Measurements from ENCODE around the gene RTF2. TPM values are rescaled to one million over a fixed set of nuclear protein-coding genes. Genes with fewer than 3 reads are reported as not detected.

RTF2 gene
- total and polyA plus RNA-seq, 2 experiments from 2014 or later, result 28.2 to 53.7 TPM

DNA sequence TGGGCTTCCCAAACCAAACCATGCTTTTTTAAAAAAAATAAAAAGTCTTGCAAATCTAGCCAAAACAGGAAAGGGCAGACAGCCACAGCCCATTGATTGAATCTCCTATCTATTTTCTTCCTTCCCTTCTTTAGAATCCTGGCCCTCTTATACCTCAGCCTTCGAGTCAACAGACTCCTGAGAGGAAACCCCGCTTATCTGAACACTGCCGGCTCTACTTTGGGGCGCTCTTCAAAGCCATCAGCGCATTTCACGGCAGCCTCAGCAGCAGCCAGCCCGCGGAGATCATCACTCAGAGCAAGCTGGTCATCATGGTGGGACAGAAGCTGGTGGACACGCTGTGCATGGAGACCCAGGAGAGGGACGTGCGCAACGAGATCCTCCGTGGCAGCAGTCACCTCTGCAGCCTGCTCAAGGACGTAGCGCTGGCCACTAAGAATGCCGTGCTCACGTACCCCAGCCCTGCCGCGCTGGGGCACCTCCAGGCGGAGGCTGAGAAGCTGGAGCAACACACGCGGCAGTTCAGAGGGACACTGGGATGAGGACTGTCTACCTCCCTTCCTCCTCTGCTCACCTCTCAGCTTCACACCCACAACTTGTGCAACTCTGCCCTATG, 10.1 kb upstream of the RTF2 start:
- Mint-ChIP-seq H3K27me3 (ENCODE audit: insufficient read depth, low read depth, poor library complexity) (peaks cover 3% of the 10 kb centered on the region), H3K27ac (no peak overlapping the region), H3K9me3 (no peaks in the 10 kb centered on the region), H3K4me3 (no peak overlapping the region), H3K36me3 (ENCODE audit: low read depth) (no peaks in the 10 kb centered on the region), H3K4me1 (no peaks in the 10 kb centered on the region)
- Histone ChIP-seq H3K4me1 (ENCODE audit: insufficient read depth) (no peaks in the 10 kb centered on the region), H3K27me3 (ENCODE audit: insufficient read depth) (no peaks in the 10 kb centered on the region), H3F3A (replicated peaks; ENCODE audit: low read depth) (no peaks in the 10 kb centered on the region), H3K4me2 (no peak overlapping the region), H2AFZ (peak overlapping the region; percentile 69), H4K20me1 (replicated peaks; ENCODE audit: insufficient read depth) (no peaks in the 10 kb centered on the region), H3K36me3 (ENCODE audit: insufficient read depth) (no peaks in the 10 kb centered on the region), H3K27ac (ENCODE audit: low read depth) (no peak overlapping the region), H3K9me2 (ENCODE audit: insufficient read depth) (no peaks in the 10 kb centered on the region), H3K79me2 (replicated peaks; ENCODE audit: insufficient read depth) (no peaks in the 10 kb centered on the region), H3K4me3 (no peak overlapping the region)
- DNase-seq (ENCODE audit: low spot score), result no peak
- no peak; the same call in 2 of the 3 replicates for ATAC-seq
- TF ChIP-seq, protein P1, sequence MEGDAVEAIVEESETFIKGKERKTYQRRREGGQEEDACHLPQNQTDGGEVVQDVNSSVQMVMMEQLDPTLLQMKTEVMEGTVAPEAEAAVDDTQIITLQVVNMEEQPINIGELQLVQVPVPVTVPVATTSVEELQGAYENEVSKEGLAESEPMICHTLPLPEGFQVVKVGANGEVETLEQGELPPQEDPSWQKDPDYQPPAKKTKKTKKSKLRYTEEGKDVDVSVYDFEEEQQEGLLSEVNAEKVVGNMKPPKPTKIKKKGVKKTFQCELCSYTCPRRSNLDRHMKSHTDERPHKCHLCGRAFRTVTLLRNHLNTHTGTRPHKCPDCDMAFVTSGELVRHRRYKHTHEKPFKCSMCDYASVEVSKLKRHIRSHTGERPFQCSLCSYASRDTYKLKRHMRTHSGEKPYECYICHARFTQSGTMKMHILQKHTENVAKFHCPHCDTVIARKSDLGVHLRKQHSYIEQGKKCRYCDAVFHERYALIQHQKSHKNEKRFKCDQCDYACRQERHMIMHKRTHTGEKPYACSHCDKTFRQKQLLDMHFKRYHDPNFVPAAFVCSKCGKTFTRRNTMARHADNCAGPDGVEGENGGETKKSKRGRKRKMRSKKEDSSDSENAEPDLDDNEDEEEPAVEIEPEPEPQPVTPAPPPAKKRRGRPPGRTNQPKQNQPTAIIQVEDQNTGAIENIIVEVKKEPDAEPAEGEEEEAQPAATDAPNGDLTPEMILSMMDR (conservative IDR thresholded peaks at IDR 0.05; ENCODE audit: low read depth in 2 of 2), result no peak
- TF ChIP-seq POLR2AphosphoS5 (IDR thresholded peaks at IDR 0.05; ENCODE audit: low read depth) (no peak), NANOG (IDR thresholded peaks at IDR 0.05; ENCODE audit: borderline replicate concordance) (no peak), ZNF331 (CRISPR knock-in tag; IDR thresholded peaks at IDR 0.05; ENCODE audit: low read depth) (no peak), EZH2phosphoT487 (IDR thresholded peaks at IDR 0.05; ENCODE audit: unreplicated experiment) (no peak), JUNB (IDR thresholded peaks at IDR 0.05; ENCODE audit: unreplicated experiment) (no peak), CREB1 (CRISPR knock-in tag; IDR thresholded peaks at IDR 0.05; ENCODE audit: low read depth) (no peak), EZH2 (IDR thresholded peaks at IDR 0.05; ENCODE audit: low read depth, unreplicated experiment) (no peak), ZNF114 (CRISPR knock-in tag; IDR thresholded peaks at IDR 0.05) (no peak), STAT1 (IDR thresholded peaks at IDR 0.05; ENCODE audit: unreplicated experiment) (no peak)
- TF ChIP-seq, protein P2, sequence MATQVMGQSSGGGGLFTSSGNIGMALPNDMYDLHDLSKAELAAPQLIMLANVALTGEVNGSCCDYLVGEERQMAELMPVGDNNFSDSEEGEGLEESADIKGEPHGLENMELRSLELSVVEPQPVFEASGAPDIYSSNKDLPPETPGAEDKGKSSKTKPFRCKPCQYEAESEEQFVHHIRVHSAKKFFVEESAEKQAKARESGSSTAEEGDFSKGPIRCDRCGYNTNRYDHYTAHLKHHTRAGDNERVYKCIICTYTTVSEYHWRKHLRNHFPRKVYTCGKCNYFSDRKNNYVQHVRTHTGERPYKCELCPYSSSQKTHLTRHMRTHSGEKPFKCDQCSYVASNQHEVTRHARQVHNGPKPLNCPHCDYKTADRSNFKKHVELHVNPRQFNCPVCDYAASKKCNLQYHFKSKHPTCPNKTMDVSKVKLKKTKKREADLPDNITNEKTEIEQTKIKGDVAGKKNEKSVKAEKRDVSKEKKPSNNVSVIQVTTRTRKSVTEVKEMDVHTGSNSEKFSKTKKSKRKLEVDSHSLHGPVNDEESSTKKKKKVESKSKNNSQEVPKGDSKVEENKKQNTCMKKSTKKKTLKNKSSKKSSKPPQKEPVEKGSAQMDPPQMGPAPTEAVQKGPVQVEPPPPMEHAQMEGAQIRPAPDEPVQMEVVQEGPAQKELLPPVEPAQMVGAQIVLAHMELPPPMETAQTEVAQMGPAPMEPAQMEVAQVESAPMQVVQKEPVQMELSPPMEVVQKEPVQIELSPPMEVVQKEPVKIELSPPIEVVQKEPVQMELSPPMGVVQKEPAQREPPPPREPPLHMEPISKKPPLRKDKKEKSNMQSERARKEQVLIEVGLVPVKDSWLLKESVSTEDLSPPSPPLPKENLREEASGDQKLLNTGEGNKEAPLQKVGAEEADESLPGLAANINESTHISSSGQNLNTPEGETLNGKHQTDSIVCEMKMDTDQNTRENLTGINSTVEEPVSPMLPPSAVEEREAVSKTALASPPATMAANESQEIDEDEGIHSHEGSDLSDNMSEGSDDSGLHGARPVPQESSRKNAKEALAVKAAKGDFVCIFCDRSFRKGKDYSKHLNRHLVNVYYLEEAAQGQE (IDR thresholded peaks at IDR 0.05; ENCODE audit: unreplicated experiment), result no peak
- TF ChIP-seq, protein P3, sequence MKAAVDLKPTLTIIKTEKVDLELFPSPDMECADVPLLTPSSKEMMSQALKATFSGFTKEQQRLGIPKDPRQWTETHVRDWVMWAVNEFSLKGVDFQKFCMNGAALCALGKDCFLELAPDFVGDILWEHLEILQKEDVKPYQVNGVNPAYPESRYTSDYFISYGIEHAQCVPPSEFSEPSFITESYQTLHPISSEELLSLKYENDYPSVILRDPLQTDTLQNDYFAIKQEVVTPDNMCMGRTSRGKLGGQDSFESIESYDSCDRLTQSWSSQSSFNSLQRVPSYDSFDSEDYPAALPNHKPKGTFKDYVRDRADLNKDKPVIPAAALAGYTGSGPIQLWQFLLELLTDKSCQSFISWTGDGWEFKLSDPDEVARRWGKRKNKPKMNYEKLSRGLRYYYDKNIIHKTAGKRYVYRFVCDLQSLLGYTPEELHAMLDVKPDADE (IDR thresholded peaks at IDR 0.05), result no peak
- TF ChIP-seq, protein P4, sequence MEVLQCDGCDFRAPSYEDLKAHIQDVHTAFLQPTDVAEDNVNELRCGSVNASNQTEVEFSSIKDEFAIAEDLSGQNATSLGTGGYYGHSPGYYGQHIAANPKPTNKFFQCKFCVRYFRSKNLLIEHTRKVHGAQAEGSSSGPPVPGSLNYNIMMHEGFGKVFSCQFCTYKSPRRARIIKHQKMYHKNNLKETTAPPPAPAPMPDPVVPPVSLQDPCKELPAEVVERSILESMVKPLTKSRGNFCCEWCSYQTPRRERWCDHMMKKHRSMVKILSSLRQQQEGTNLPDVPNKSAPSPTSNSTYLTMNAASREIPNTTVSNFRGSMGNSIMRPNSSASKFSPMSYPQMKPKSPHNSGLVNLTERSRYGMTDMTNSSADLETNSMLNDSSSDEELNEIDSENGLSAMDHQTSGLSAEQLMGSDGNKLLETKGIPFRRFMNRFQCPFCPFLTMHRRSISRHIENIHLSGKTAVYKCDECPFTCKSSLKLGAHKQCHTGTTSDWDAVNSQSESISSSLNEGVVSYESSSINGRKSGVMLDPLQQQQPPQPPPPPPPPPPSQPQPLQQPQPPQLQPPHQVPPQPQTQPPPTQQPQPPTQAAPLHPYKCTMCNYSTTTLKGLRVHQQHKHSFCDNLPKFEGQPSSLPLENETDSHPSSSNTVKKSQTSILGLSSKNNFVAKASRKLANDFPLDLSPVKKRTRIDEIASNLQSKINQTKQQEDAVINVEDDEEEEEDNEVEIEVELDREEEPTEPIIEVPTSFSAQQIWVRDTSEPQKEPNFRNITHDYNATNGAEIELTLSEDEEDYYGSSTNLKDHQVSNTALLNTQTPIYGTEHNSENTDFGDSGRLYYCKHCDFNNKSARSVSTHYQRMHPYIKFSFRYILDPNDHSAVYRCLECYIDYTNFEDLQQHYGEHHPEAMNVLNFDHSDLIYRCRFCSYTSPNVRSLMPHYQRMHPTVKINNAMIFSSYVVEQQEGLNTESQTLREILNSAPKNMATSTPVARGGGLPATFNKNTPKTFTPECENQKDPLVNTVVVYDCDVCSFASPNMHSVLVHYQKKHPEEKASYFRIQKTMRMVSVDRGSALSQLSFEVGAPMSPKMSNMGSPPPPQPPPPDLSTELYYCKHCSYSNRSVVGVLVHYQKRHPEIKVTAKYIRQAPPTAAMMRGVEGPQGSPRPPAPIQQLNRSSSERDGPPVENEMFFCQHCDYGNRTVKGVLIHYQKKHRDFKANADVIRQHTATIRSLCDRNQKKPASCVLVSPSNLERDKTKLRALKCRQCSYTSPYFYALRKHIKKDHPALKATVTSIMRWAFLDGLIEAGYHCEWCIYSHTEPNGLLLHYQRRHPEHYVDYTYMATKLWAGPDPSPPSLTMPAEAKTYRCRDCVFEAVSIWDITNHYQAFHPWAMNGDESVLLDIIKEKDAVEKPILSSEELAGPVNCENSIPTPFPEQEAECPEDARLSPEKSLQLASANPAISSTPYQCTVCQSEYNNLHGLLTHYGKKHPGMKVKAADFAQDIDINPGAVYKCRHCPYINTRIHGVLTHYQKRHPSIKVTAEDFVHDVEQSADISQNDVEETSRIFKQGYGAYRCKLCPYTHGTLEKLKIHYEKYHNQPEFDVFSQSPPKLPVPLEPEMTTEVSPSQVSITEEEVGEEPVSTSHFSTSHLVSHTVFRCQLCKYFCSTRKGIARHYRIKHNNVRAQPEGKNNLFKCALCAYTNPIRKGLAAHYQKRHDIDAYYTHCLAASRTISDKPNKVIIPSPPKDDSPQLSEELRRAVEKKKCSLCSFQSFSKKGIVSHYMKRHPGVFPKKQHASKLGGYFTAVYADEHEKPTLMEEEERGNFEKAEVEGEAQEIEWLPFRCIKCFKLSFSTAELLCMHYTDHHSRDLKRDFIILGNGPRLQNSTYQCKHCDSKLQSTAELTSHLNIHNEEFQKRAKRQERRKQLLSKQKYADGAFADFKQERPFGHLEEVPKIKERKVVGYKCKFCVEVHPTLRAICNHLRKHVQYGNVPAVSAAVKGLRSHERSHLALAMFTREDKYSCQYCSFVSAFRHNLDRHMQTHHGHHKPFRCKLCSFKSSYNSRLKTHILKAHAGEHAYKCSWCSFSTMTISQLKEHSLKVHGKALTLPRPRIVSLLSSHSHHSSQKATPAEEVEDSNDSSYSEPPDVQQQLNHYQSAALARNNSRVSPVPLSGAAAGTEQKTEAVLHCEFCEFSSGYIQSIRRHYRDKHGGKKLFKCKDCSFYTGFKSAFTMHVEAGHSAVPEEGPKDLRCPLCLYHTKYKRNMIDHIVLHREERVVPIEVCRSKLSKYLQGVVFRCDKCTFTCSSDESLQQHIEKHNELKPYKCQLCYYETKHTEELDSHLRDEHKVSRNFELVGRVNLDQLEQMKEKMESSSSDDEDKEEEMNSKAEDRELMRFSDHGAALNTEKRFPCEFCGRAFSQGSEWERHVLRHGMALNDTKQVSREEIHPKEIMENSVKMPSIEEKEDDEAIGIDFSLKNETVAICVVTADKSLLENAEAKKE (CRISPR knock-in tag; IDR thresholded peaks at IDR 0.05), result no peak
